Prostate gland (tissue), 2 donors: ENCODE data around the gene PCDHB9.
"Not testable (repeated sequence)": the region's sequence is repeated elsewhere in the genome, so short reads cannot be mapped to it uniquely, and the experiment has no call there.

Source experiments
- CTCF ChIP-seq, 4 experiments: fragments of 200-600 bp in 2 of 4; fragments of 450-650 bp in 2 of 4; sonication (generic) in 2 of 4; IDR thresholded peaks; 1 replicate in 3 of 4; 2 replicates in 1 of 4; pipeline ENCODE4 v1.5.1; 2016 to 2019; ENCODE audit warnings: antibody characterized with exemption in 4 of 4, mild to moderate bottlenecking in 2 of 4, moderate library complexity in 2 of 4
- POLR2AphosphoS5 ChIP-seq: sonication (generic); formaldehyde crosslinking; IDR thresholded peaks from one replicate; pipeline ENCODE4 v1.6.1; 2017; ENCODE audit warnings: antibody characterized with exemption

GRCh38 chr5:141201126-141201525, 14.2 kb downstream of the PCDHB9 start:
- TF ChIP-seq CTCF (IDR thresholded peaks at IDR 0.05); POLR2AphosphoS5: not testable (repeated sequence)
